ENCODE results near the gene WDR36.

The WDR36 gene

GRCh38 chr5:111115229-111115628 lies 23.1 kb downstream of the WDR36 start:
- no peaks in the 10 kb centered on the region for H3K27me3 ChIP-seq (ENCODE audit: control insufficient read depth, low read length)
- no peak overlapping the region for H3K4me2 ChIP-seq (ENCODE audit: low read length)
- H3K27ac ChIP-seq (ENCODE audit: low read depth, low read length) = no peak overlapping the region
- peaks cover 17% of the 10 kb centered on the region for H3K79me2 ChIP-seq (ENCODE audit: control insufficient read depth, low read length)
- peaks cover 92% of the 10 kb centered on the region for H3K36me3 ChIP-seq (ENCODE audit: control insufficient read depth, low read length)
- H3K4me1 ChIP-seq (ENCODE audit: control insufficient read depth, low read length) = 0 out of 2 replicates have a peak, but pooled peaks cover 7% of the 10 kb centered on the region
- H3K9me2 ChIP-seq (replicated peaks; ENCODE audit: control insufficient read depth, low read length) = no peaks in the 10 kb centered on the region
- TF ChIP-seq EZH2phosphoT487 (IDR thresholded peaks at IDR 0.05; ENCODE audit: borderline replicate concordance, low read length) = no peak
- TF ChIP-seq CTCF (IDR thresholded peaks at IDR 0.05; ENCODE audit: low read depth, low read length, poor library complexity, severe bottlenecking) = no peak
- no peaks in the 10 kb centered on the region for H4K20me1 ChIP-seq (ENCODE audit: control insufficient read depth, insufficient read depth, low read depth, low read length)
- no peaks in the 10 kb centered on the region for H3K9me3 ChIP-seq (ENCODE audit: control insufficient read depth, insufficient read depth, low read length)
- H3K4me3 ChIP-seq (ENCODE audit: low read length) = no peak overlapping the region
- no peaks in the 10 kb centered on the region for H3F3A ChIP-seq (ENCODE audit: control insufficient read depth, insufficient read depth)

GRCh38 chr5:111116550-111116949 lies 24.4 kb downstream of the WDR36 start:
- H4K20me1 ChIP-seq (ENCODE audit: control insufficient read depth, insufficient read depth, low read depth, low read length) = no peaks in the 10 kb centered on the region
- no peak overlapping the region for H3K27ac ChIP-seq (ENCODE audit: low read depth, low read length)
- H3K27me3 ChIP-seq (ENCODE audit: control insufficient read depth, low read length) = no peaks in the 10 kb centered on the region
- no peaks in the 10 kb centered on the region for H3F3A ChIP-seq (ENCODE audit: control insufficient read depth, insufficient read depth)
- H3K4me2 ChIP-seq (ENCODE audit: low read length) = no peak overlapping the region
- no peaks in the 10 kb centered on the region for H3K9me3 ChIP-seq (ENCODE audit: control insufficient read depth, insufficient read depth, low read length)
- TF ChIP-seq CTCF (IDR thresholded peaks at IDR 0.05; ENCODE audit: low read depth, low read length, poor library complexity, severe bottlenecking) = no peak
- TF ChIP-seq EZH2phosphoT487 (IDR thresholded peaks at IDR 0.05; ENCODE audit: borderline replicate concordance, low read length) = no peak
- H3K36me3 ChIP-seq (ENCODE audit: control insufficient read depth, low read length) = peaks cover 92% of the 10 kb centered on the region
- 0 out of 2 replicates have a peak, but pooled peaks cover 7% of the 10 kb centered on the region for H3K4me1 ChIP-seq (ENCODE audit: control insufficient read depth, low read length)
- no peaks in the 10 kb centered on the region for H3K9me2 ChIP-seq (replicated peaks; ENCODE audit: control insufficient read depth, low read length)
- peaks cover 17% of the 10 kb centered on the region for H3K79me2 ChIP-seq (ENCODE audit: control insufficient read depth, low read length)
- no peak overlapping the region for H3K4me3 ChIP-seq (ENCODE audit: low read length)

- Histone ChIP-seq H3K36me3 (ENCODE audit: control insufficient read depth, low read length) (peaks cover 92% of the 10 kb centered on the region), H3K4me3 (ENCODE audit: low read length) (no peak overlapping the region)
Observed at GRCh38 chr5:111117136-111117535, 25.0 kb downstream of the WDR36 start.

More at GRCh38 chr5:111117136-111117535, 25.0 kb downstream of the WDR36 start:
- no peak overlapping the region for H3K4me2 ChIP-seq (ENCODE audit: low read length)
- no peak for TF ChIP-seq CTCF (IDR thresholded peaks at IDR 0.05; ENCODE audit: low read depth, low read length, poor library complexity, severe bottlenecking)
- no peak for TF ChIP-seq EZH2phosphoT487 (IDR thresholded peaks at IDR 0.05; ENCODE audit: borderline replicate concordance, low read length)
- H4K20me1 ChIP-seq (ENCODE audit: control insufficient read depth, insufficient read depth, low read depth, low read length) = no peaks in the 10 kb centered on the region
- no peak overlapping the region for H3K27ac ChIP-seq (ENCODE audit: low read depth, low read length)
- H3F3A ChIP-seq (ENCODE audit: control insufficient read depth, insufficient read depth) = no peaks in the 10 kb centered on the region
- H3K9me3 ChIP-seq (ENCODE audit: control insufficient read depth, insufficient read depth, low read length) = no peaks in the 10 kb centered on the region
- peaks cover 17% of the 10 kb centered on the region for H3K79me2 ChIP-seq (ENCODE audit: control insufficient read depth, low read length)
- H3K4me1 ChIP-seq (ENCODE audit: control insufficient read depth, low read length) = 0 out of 2 replicates have a peak, but pooled peaks cover 7% of the 10 kb centered on the region
- H3K27me3 ChIP-seq (ENCODE audit: control insufficient read depth, low read length) = no peaks in the 10 kb centered on the region
- H3K9me2 ChIP-seq (replicated peaks; ENCODE audit: control insufficient read depth, low read length) = no peaks in the 10 kb centered on the region
